HepG2 (cell line): ENCODE data around the gene ANGPTL2. TPM values are rescaled to one million over a fixed set of nuclear protein-coding genes. Genes with fewer than 3 reads are reported as not detected.

Experiments
- ATAC-seq: fragments of 200-7000 bp; cut with Tn5 transposase; 3 replicates; pipeline ENCODE4 v1.9.1; 2020; ENCODE audit warnings: mild to moderate bottlenecking, moderate library complexity
- BruUV-seq: library from RNA; stranded (reverse); fragments of 400-500 nt; replicated peaks from 2 replicates; lab custom pipeline; 2021; lab: Mats Ljungman, UMichigan
- CTCF ChIA-PET: fragments of 300-600 bp; formaldehyde crosslinking; extraction: SDS; loops from one replicate; lab custom pipeline; 2021; ENCODE audit warnings: low total read pairs, inconsistent platforms, low intra/inter-chr PET ratio; lab: Yijun Ruan, JAX
- POLR2A ChIA-PET: fragments of 350-600 bp; sonication (Branson Sonifier 250); formaldehyde crosslinking; loops from one replicate; lab custom pipeline; 2020; ENCODE audit warnings: antibody characterized with exemption, inconsistent platforms; lab: Yijun Ruan, JAX
- DNase-seq: peaks from one replicate; pipeline ENCODE4 v3.0.0-alpha.2; 2015; ENCODE audit warnings: low spot score
- FAIRE-seq: peaks from 3 replicates; lab custom pipeline; 2011; peaks lifted over from hg19 to GRCh38; lab: Jason Lieb, UNC
- H2AFZ ChIP-seq: one replicate; pipeline ENCODE4 v1.6.1; 2011; ENCODE audit warnings: low read length, inconsistent platforms
- H3K27ac ChIP-seq: fragments of 300-600 bp; 3 replicates; pipeline ENCODE4 v1.8.0; 2011; ENCODE audit warnings: mixed run types, mild to moderate bottlenecking, mixed read lengths, low read length, inconsistent platforms; ENCODE audit not compliant: insufficient read depth; ENCODE audit errors: extremely low read length
- H3K27me3 ChIP-seq, 2 experiments: fragments of 200-600 bp in 1 of 2; 2 replicates in 1 of 2; 3 replicates in 1 of 2; pipeline versions ENCODE4 v1.6.0 to v1.8.0; 2011; ENCODE audit warnings: low read length in 2 of 2, mild to moderate bottlenecking in 2 of 2, moderate library complexity in 2 of 2, inconsistent platforms in 1 of 2; ENCODE audit not compliant: insufficient read depth in 2 of 2, control insufficient read depth in 1 of 2
- H3K36me3 ChIP-seq, 2 experiments: fragments of 200-600 bp in 1 of 2; replicated peaks in 1 of 2; 2 replicates in 1 of 2; 3 replicates in 1 of 2; pipeline versions ENCODE4 v1.5.1 to v1.8.0; 2011; ENCODE audit warnings: low read length in 2 of 2, inconsistent platforms in 1 of 2; ENCODE audit not compliant: insufficient read depth in 2 of 2, control insufficient read depth in 1 of 2
- H3K4me1 ChIP-seq: 2 replicates; pipeline ENCODE4 v1.5.1; 2012; ENCODE audit warnings: low read length, inconsistent platforms; ENCODE audit not compliant: insufficient read depth
- H3K4me2 ChIP-seq: 2 replicates; pipeline ENCODE4 v1.6.0; 2011; ENCODE audit warnings: low read depth, low read length, inconsistent platforms
- H3K4me3 ChIP-seq, 3 experiments: fragments of 200-600 bp in 1 of 3; sonication (generic), shearing (Covaris generic) in 1 of 3; replicated peaks in 1 of 3; 2 replicates each; pipeline ENCODE4 v1.5.1; 2011 to 2016; ENCODE audit warnings: low read length in 3 of 3, inconsistent platforms in 2 of 3, low read depth in 2 of 3, mild to moderate bottlenecking in 2 of 3, control low read depth in 1 of 3, mixed read lengths in 1 of 3; ENCODE audit not compliant: insufficient read depth in 1 of 3
- H3K79me2 ChIP-seq: one replicate; pipeline ENCODE4 v1.6.1; 2011; ENCODE audit warnings: low read length, inconsistent platforms; ENCODE audit not compliant: insufficient read depth
- H3K9ac ChIP-seq: 2 replicates; pipeline ENCODE4 v1.6.0; 2011; ENCODE audit warnings: mild to moderate bottlenecking, low read depth, low read length, inconsistent platforms; ENCODE audit not compliant: insufficient read depth
- H3K9me3 ChIP-seq: 2 replicates; pipeline ENCODE4 v1.5.1; 2012; ENCODE audit warnings: mild to moderate bottlenecking, low read length
- H4K20me1 ChIP-seq: 2 replicates; pipeline ENCODE4 v1.6.0; 2011; ENCODE audit warnings: inconsistent platforms, mild to moderate bottlenecking, low read length, moderate library complexity; ENCODE audit not compliant: insufficient read depth
- CREB1 ChIP-seq, 2 experiments: fragments of 450-650 bp in 1 of 2; IDR thresholded peaks; 2 replicates each; pipeline ENCODE4 v1.6.1; 2016 to 2017; ENCODE audit warnings: control low read depth in 1 of 2, mild to moderate bottlenecking in 1 of 2, missing compliant biosample characterization in 1 of 2, missing genetic modification characterization in 1 of 2
- ELF3 ChIP-seq: IDR thresholded peaks from 2 replicates; pipeline ENCODE4 v1.6.1; 2016; ENCODE audit warnings: missing genetic modification reagents, missing compliant biosample characterization
- RBM39 ChIP-seq: fragments of 200-400 bp; formaldehyde crosslinking; IDR thresholded peaks from one replicate; pipeline ENCODE4 v1.6.1; 2018; ENCODE audit warnings: antibody characterized with exemption, mild to moderate bottlenecking, low read depth, low read length; ENCODE audit not compliant: poor library complexity, severe bottlenecking
- REL ChIP-seq: sonication (generic); formaldehyde crosslinking; conservative IDR thresholded peaks from 2 replicates; pipeline ENCODE4 v1.8.0; 2022; ENCODE audit warnings: mild to moderate bottlenecking, missing genetic modification reagents, moderate library complexity
- SMARCE1 ChIP-seq: fragments of 450-650 bp; IDR thresholded peaks from 2 replicates; pipeline ENCODE4 v1.6.1; 2017; ENCODE audit warnings: borderline replicate concordance
- ZNF788 ChIP-seq: sonication (generic); formaldehyde crosslinking; IDR thresholded peaks from 2 replicates; pipeline ENCODE4 v1.5.0; 2020; ENCODE audit warnings: mild to moderate bottlenecking, missing genetic modification reagents, borderline replicate concordance
- WGBS: methylation state at CpG from one replicate; pipeline ENCODE4 v1.1.6; 2017; ENCODE audit warnings: low lambda C conversion rate; 5-methylcytosine and 5-hydroxymethylcytosine counted together
- in situ Hi-C: cut with HindIII; loops from 2 replicates; pipeline ENCODE4 v1.10.0; 2017; ENCODE audit warnings: low pct_unique_long_range_greater_than_20kb; ENCODE audit not compliant: extremely low pct_ligation_motif_present
- intact Hi-C: fragments of 100-400 bp; cut with micrococcal nuclease; formaldehyde crosslinking; loops from one replicate; pipeline ENCODE4 v1.10.0; 2022; ENCODE audit not compliant: unreplicated experiment
- polyA plus RNA-seq, 8 experiments: library from polyadenylated mRNA; depleted of rRNA in 3 of 8; stranded (reverse) in 7 of 8; unstranded in 1 of 8; fragments of >200 nt; fragmentation: Illumina TruSeq in 4 of 8; extraction: Trizol in 4 of 8; gene quantifications; 2 replicates each; pipeline versions ENCODE4 v1.2.1 to v1.2.3, GENCODE V29; 2011 to 2016; ENCODE audit warnings: low read depth in 4 of 8, missing spikeins in 1 of 8, mixed read lengths in 1 of 8; ENCODE audit not compliant: insufficient read depth in 1 of 8
- total RNA-seq, 5 experiments: library from RNA; depleted of rRNA; stranded (reverse); fragments of >200 nt; fragmentation: Illumina TruSeq; extraction: Trizol; gene quantifications; 2 replicates each; pipeline ENCODE4 v1.2.3, GENCODE V29; 2016; ENCODE audit warnings: low read depth in 1 of 5

Gene ANGPTL2
- total and polyA plus RNA-seq, 2 of the 13 experiments (the other 11 are each of a cell fraction or from before 2014, with no cell fraction given): 0.91 to 21.0 TPM

DNA sequence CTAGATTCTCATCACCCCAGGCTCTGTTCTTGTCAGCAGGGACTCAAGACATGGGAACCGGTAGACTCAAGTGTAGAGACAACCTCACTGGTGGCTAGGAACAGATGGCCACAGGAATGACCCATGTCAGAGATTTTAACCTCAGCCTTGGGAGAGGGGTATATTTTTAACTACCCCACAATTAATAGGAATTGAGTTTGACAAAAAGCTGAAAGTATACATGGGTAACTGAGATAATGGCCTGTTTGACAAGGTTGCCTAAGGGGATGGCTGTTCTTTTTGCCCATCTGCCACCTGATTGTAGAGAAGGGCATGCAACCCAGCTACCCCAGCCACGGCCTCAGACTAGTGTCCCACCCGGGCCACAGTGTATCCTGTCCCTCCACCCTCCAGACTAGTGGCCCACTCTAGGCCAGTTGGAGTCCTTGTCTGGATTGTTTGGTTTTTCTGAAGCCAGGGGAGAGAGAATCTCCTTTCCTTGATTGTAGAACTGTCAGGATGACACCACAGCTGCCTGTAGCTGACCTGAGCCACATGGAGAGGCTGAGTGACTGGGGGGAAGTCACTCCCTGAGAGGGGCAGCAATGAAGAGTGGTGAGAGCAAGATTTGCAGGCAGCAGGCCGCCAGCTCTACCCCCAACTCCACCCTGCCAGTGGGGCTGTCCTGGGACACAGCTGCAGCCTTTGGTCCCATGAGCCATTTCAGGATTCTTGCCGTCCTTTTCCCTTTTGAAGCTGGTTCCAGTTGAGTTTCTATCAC is 14.6 kb upstream of the ANGPTL2 start:
- ATAC-seq (no peak), DNase-seq (no peak), FAIRE-seq (no peak)
- in situ Hi-C loops: no loop called here
- ChIA-PET CTCF (no interaction called here), POLR2A (no interaction called here)
- no peak overlapping the region for H3K9ac ChIP-seq
- BruUV-seq: no TSS peak
- no peak overlapping the region for H3K4me3 ChIP-seq
- H3K4me1 ChIP-seq: peaks cover 29% of the 10 kb centered on the region
- no peak overlapping the region for H2AFZ ChIP-seq
- 61% methylated on average over 5 of the region's 5 CpGs for WGBS
- no peaks in the 10 kb centered on the region for H4K20me1 ChIP-seq
- intact Hi-C loops: no loop called here
- no peak overlapping the region for H3K27ac ChIP-seq
- H3K9me3 ChIP-seq: no peaks in the 10 kb centered on the region
- no peak overlapping the region for H3K4me2 ChIP-seq
- TF ChIP-seq CREB1 (IDR thresholded peaks at IDR 0.05): no peak
- no peak for TF ChIP-seq CREB1 (CRISPR knock-in tag; IDR thresholded peaks at IDR 0.05)
- no peak for TF ChIP-seq ZNF788 (CRISPR knock-in tag)
- TF ChIP-seq RBM39: no peak
- TF ChIP-seq ELF3 (CRISPR knock-in tag): no peak
- TF ChIP-seq REL (CRISPR knock-in tag): no peak
- no peak for TF ChIP-seq SMARCE1
- H3K27me3 ChIP-seq: no peaks in the 10 kb centered on the region; a peak in 1 of 5 replicates
- no peaks in the 10 kb centered on the region for H3K79me2 ChIP-seq
- H3K36me3 ChIP-seq: no peaks in the 10 kb centered on the region
